Neuronal stem cell (in vitro differentiated cells): ENCODE data around the gene BTAF1.

ENCODE experiments used
- DNase-seq: peaks from one replicate; pipeline ENCODE4 v3.0.0-alpha.2; 2013; ENCODE audit warnings: low spot score
- H2AFZ ChIP-seq: one replicate; pipeline ENCODE4 v1.6.1; 2013; ENCODE audit warnings: mild to moderate bottlenecking, low read length, inconsistent platforms
- H2AK5ac ChIP-seq: 2 replicates; pipeline ENCODE4 v1.6.1; 2013; ENCODE audit warnings: low read depth, mild to moderate bottlenecking, inconsistent platforms, low read length, moderate library complexity, mixed read lengths
- H2BK120ac ChIP-seq: 2 replicates; pipeline ENCODE4 v1.6.1; 2013; ENCODE audit warnings: low read depth, mild to moderate bottlenecking, inconsistent platforms, low read length, moderate library complexity, mixed read lengths
- H2BK12ac ChIP-seq: one replicate; pipeline ENCODE4 v1.6.1; 2013; ENCODE audit warnings: low read length, inconsistent platforms
- H2BK15ac ChIP-seq: 2 replicates; pipeline ENCODE4 v1.6.1; 2013; ENCODE audit warnings: mild to moderate bottlenecking, low read length, inconsistent platforms, mixed read lengths
- H2BK5ac ChIP-seq: one replicate; pipeline ENCODE4 v1.6.1; 2013; ENCODE audit warnings: inconsistent platforms, mild to moderate bottlenecking, low read length, moderate library complexity
- H3K14ac ChIP-seq: one replicate; pipeline ENCODE4 v1.6.1; 2013; ENCODE audit warnings: low read length, inconsistent platforms
- H3K18ac ChIP-seq: 2 replicates; pipeline ENCODE4 v1.6.1; 2013; ENCODE audit warnings: low read length, inconsistent platforms
- H3K23ac ChIP-seq: 2 replicates; pipeline ENCODE4 v1.6.1; 2013; ENCODE audit warnings: low read depth, mild to moderate bottlenecking, mixed read lengths, low read length, inconsistent platforms; ENCODE audit not compliant: poor library complexity
- H3K27ac ChIP-seq: replicated peaks from 3 replicates; pipeline ENCODE4 v1.5.1; 2013; ENCODE audit warnings: low read length, inconsistent platforms
- H3K27me3 ChIP-seq, 3 experiments: 2 replicates each; pipeline ENCODE4 v1.6.1; 2013; ENCODE audit warnings: low read length in 3 of 3, mild to moderate bottlenecking in 2 of 3, inconsistent platforms in 1 of 3, low read depth in 1 of 3, mixed read lengths in 1 of 3, moderate library complexity in 1 of 3; ENCODE audit not compliant: control insufficient read depth in 3 of 3, insufficient read depth in 3 of 3
- H3K36me3 ChIP-seq, 2 donors: replicated peaks in 1 of 2; 2 replicates each; pipeline ENCODE4 v1.6.1; 2013; ENCODE audit warnings: low read length in 2 of 2; ENCODE audit not compliant: control insufficient read depth in 2 of 2, insufficient read depth in 2 of 2
- H3K4ac ChIP-seq: 2 replicates; pipeline ENCODE4 v1.6.1; 2013; ENCODE audit warnings: inconsistent platforms, mild to moderate bottlenecking, low read length, moderate library complexity
- H3K4me1 ChIP-seq, 2 donors: 1 replicate in 1 of 2; 2 replicates in 1 of 2; pipeline ENCODE4 v1.6.1; 2013; ENCODE audit warnings: low read length in 2 of 2, low read depth in 1 of 2; ENCODE audit not compliant: control insufficient read depth in 2 of 2, insufficient read depth in 1 of 2
- H3K4me2 ChIP-seq: one replicate; pipeline ENCODE4 v1.6.1; 2013; ENCODE audit warnings: mild to moderate bottlenecking, low read length, inconsistent platforms; ENCODE audit not compliant: insufficient read depth, poor library complexity, severe bottlenecking
- H3K4me3 ChIP-seq, 2 donors: 2 replicates each; pipeline ENCODE4 v1.5.1; 2013; ENCODE audit warnings: low read length in 2 of 2, mild to moderate bottlenecking in 2 of 2, inconsistent platforms in 1 of 2, moderate library complexity in 1 of 2
- H3K79me1 ChIP-seq: one replicate; pipeline ENCODE4 v1.6.1; 2013; ENCODE audit warnings: low read depth, mild to moderate bottlenecking, inconsistent platforms, low read length, moderate library complexity
- H3K9ac ChIP-seq: one replicate; pipeline ENCODE4 v1.6.1; 2013; ENCODE audit warnings: mild to moderate bottlenecking, low read depth, low read length, inconsistent platforms; ENCODE audit not compliant: poor library complexity
- H3K9me3 ChIP-seq, 2 donors: replicated peaks in 1 of 2; 2 replicates each; pipeline versions ENCODE3 to v1.6.1; 2013; ENCODE audit warnings: low read length in 2 of 2, mild to moderate bottlenecking in 2 of 2, inconsistent platforms in 1 of 2, low read depth in 1 of 2, mixed read lengths in 1 of 2, moderate library complexity in 1 of 2; ENCODE audit not compliant: control insufficient read depth in 2 of 2, insufficient read depth in 1 of 2
- H4K8ac ChIP-seq: one replicate; pipeline ENCODE4 v1.6.1; 2013; ENCODE audit warnings: low read depth, mild to moderate bottlenecking, inconsistent platforms, low read length, moderate library complexity
- H4K91ac ChIP-seq: one replicate; pipeline ENCODE4 v1.6.1; 2013; ENCODE audit warnings: low read length, low read depth, mild to moderate bottlenecking, inconsistent platforms; ENCODE audit not compliant: poor library complexity
- WGBS, 2 donors: extraction: QIAGEN DNeasy Blood & Tissue Kit; methylation state at CpG; one replicate each; pipeline ENCODE4 v1.1.7; 2013; ENCODE audit warnings: missing lambda C conversion rate in 2 of 2, mixed read lengths in 1 of 2; ENCODE audit not compliant: insufficient read length in 2 of 2, insufficient replicate concordance in 1 of 2; ENCODE audit errors: extremely low coverage in 2 of 2; 5-methylcytosine and 5-hydroxymethylcytosine counted together

Gene BTAF1

DNA sequence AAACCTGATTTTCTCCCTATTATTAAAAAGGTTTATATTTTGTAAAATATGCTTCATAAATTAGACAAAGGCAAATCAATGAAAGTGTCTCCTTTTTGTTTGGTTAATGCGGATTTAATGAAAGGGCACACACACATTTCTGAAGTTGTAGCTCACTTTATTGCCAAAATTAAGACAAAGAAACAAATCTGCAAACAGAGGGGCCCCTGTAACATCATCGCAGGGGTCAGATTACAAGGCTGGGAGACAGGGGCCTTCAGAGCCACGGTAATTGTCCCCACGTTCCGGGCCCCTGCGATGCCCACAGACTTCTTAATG lies 36.7 kb upstream of the BTAF1 start:
- H3K79me1 ChIP-seq = no peaks in the 10 kb centered on the region
- H3K14ac ChIP-seq = no peak overlapping the region
- H2BK15ac ChIP-seq = no peak overlapping the region
- H2BK12ac ChIP-seq = no peak overlapping the region
- no peak overlapping the region for H2AFZ ChIP-seq
- peak overlapping the region; percentile 89 for H3K27ac ChIP-seq
- H3K4me2 ChIP-seq = no peak overlapping the region
- no peak overlapping the region for H4K91ac ChIP-seq
- no CpG with 5 or more reads among the region's 6 CpGs for WGBS, 2 donors
- H3K23ac ChIP-seq = no peak overlapping the region
- H3K4ac ChIP-seq = no peak overlapping the region
- H3K4me3 ChIP-seq = no peak overlapping the region
- no peaks in the 10 kb centered on the region for H3K9me3 ChIP-seq
- no peak overlapping the region for H4K8ac ChIP-seq
- H3K18ac ChIP-seq = no peak overlapping the region
- H3K36me3 ChIP-seq = no peaks in the 10 kb centered on the region
- no peaks in the 10 kb centered on the region for H3K27me3 ChIP-seq
- no peak overlapping the region for H2BK5ac ChIP-seq
- peaks cover 25 to 52% of the 10 kb centered on the region in 2 donors for H3K4me1 ChIP-seq
- H3K9ac ChIP-seq = no peak overlapping the region
- no peak overlapping the region for H2AK5ac ChIP-seq
- H2BK120ac ChIP-seq = no peak overlapping the region
- DNase-seq = no peak

DNA sequence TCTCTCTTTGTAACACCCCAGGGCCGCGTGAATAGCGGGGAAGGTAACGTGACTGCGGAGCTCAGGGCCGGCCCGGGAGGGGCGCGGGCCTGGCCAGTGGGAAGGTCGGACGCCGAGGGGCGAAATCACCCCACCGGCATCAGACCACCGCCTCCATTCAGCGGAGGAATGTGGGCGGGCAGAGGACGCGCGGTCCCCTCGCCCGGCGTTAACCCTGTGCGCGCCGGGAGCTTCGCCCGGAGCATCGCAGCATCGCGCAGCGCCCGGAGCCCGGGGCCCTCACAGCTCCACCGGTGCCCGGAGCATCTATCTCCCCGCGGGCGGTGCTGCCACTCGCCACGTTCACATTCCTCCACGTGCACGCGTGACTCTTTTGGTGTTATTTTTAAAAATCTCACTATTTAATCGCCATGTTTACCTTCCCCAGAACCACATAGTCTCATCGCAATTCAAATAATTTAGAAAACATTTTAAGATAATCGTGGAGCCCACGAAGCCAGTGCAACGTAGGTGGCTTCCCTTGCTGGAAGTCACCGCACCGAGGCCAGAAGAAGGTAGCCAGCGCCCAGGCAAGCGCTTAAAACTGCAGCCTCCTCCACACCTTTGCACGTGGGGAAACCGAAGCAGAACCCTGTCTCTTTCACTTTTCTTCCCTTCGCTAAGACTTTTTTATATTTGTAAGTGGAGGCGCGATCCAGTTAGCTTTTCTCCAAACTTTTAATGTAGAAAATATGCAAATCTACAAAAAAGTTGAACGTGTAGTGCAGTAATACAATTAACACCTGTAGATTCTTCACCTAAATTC lies 36.1 kb upstream of the BTAF1 start:
- no peak overlapping the region for H2AFZ ChIP-seq
- no peak overlapping the region for H3K23ac ChIP-seq
- peaks cover 25 to 52% of the 10 kb centered on the region in 2 donors for H3K4me1 ChIP-seq
- peak overlapping the region; percentile 99 for H3K27ac ChIP-seq
- H4K8ac ChIP-seq = no peak overlapping the region
- H3K9ac ChIP-seq = no peak overlapping the region
- H3K18ac ChIP-seq = peak overlapping the region; percentile 95
- H2BK120ac ChIP-seq = no peak overlapping the region
- no CpG with 5 or more reads among the region's 59 CpGs for WGBS, 2 donors
- no peak overlapping the region for H3K4me3 ChIP-seq
- no peak overlapping the region for H2BK12ac ChIP-seq
- H3K9me3 ChIP-seq = no peaks in the 10 kb centered on the region
- H3K4me2 ChIP-seq = no peak overlapping the region
- H2BK5ac ChIP-seq = peak overlapping the region; percentile 69
- no peak overlapping the region for H3K14ac ChIP-seq
- no peaks in the 10 kb centered on the region for H3K27me3 ChIP-seq
- DNase-seq = peak; percentile 93
- H3K4ac ChIP-seq = peak overlapping the region; percentile 43
- no peaks in the 10 kb centered on the region for H3K36me3 ChIP-seq
- H4K91ac ChIP-seq = peak overlapping the region; percentile 80
- H3K79me1 ChIP-seq = no peaks in the 10 kb centered on the region
- H2AK5ac ChIP-seq = peak overlapping the region; percentile 36
- H2BK15ac ChIP-seq = no peak overlapping the region

GRCh38 chr10:91891125-91892001 lies 32.2 kb upstream of the BTAF1 start:
- H2BK15ac ChIP-seq = no peak overlapping the region
- WGBS, 2 donors = no CpG with 5 or more reads among the region's 1 CpG
- no peaks in the 10 kb centered on the region for H3K36me3 ChIP-seq
- H3K79me1 ChIP-seq = no peaks in the 10 kb centered on the region
- H3K18ac ChIP-seq = peak overlapping the region; percentile 3
- H3K27ac ChIP-seq = peak overlapping the region; percentile 14
- no peak overlapping the region for H4K8ac ChIP-seq
- H4K91ac ChIP-seq = no peak overlapping the region
- no peak overlapping the region for H3K14ac ChIP-seq
- H3K4me1 ChIP-seq = peaks cover 6 to 23% of the 10 kb centered on the region in 2 donors
- no peaks in the 10 kb centered on the region for H3K27me3 ChIP-seq
- H2AK5ac ChIP-seq = no peak overlapping the region
- H2BK12ac ChIP-seq = no peak overlapping the region
- H3K23ac ChIP-seq = no peak overlapping the region
- no peak overlapping the region for H3K4ac ChIP-seq
- no peak for DNase-seq
- no peak overlapping the region for H2BK5ac ChIP-seq
- H3K9ac ChIP-seq = no peak overlapping the region
- H3K4me3 ChIP-seq = no peak overlapping the region
- H2BK120ac ChIP-seq = no peak overlapping the region
- peak overlapping the region; percentile 5 for H2AFZ ChIP-seq
- H3K4me2 ChIP-seq = no peak overlapping the region
- peaks cover 3% of the 10 kb centered on the region in 2 donors for H3K9me3 ChIP-seq

GRCh38 chr10:91893051-91893450 lies 30.5 kb upstream of the BTAF1 start:
- Histone ChIP-seq H4K91ac (no peak overlapping the region), H3K4me3 (no peak overlapping the region), H2AK5ac (no peak overlapping the region), H3K14ac (no peak overlapping the region), H3K4me2 (no peak overlapping the region), H3K9me3 (peaks cover 7% of the 10 kb centered on the region in 2 donors), H3K79me1 (no peaks in the 10 kb centered on the region), H3K36me3 (peaks cover 0 to 1% of the 10 kb centered on the region in 2 donors), H3K4ac (no peak overlapping the region), H2BK120ac (no peak overlapping the region), H3K9ac (no peak overlapping the region), H3K27ac (no peak overlapping the region), H2BK5ac (no peak overlapping the region), H3K27me3 (no peaks in the 10 kb centered on the region), H3K23ac (no peak overlapping the region), H3K18ac (no peak overlapping the region), H4K8ac (no peak overlapping the region), H3K4me1 (peaks cover 6 to 23% of the 10 kb centered on the region in 2 donors), H2BK15ac (no peak overlapping the region), H2AFZ (no peak overlapping the region), H2BK12ac (no peak overlapping the region)
- DNase-seq = no peak
- no CpG with 5 or more reads among the region's 2 CpGs for WGBS, 2 donors
